CD4-positive, alpha-beta T cell treated with Interferon alpha-2 for 1 hour (primary cell): ENCODE results near the gene NLN.
"Not testable (repeated sequence)": the region's sequence is repeated elsewhere in the genome, so short reads cannot be mapped to it uniquely, and the experiment has no call there.

Source experiments
- DNase-seq, 2 donors: peaks; one replicate each; pipeline ENCODE4 v3.0.0-alpha.2; 2020 to 2022

Gene NLN

GRCh38 chr5:65721720-65722574, at the start of gene NLN, which contains the start of gene SGTB:
TSS of gene NLN (plus strand) at chr5:65722205. CDS start at chr5:65722374, 169 bp downstream.
TSS of gene SGTB (minus strand) at chr5:65722109. CDS start at chr5:65720807, 1,302 bp downstream.
- DNase-seq = peak; percentile 78 to 89

DNA sequence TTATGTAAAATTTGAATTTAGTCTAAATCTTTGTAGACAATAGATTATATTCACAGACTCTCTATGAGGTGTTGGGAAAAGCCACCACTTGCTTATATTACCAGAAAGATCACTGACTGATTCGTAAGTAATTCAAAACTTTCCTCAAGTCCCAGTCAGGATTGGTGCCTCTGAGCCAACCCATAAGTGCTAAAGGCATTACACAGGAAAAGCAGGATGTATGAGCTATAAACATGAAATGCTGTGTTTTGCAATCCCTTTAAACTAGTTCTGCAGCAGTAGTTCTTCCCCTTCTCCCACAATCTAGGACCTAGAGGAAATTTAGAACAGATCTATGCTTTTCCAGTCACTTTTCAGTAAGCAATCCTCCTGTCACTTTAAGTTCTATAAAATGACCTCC, 49.2 kb upstream of the NLN start:
- DNase-seq = no peak

GRCh38 chr5:65674749-65675148, 47.3 kb upstream of the NLN start:
- DNase-seq = no peak

GRCh38 chr5:65676056-65676455, 45.9 kb upstream of the NLN start:
- not testable (repeated sequence) for DNase-seq

- DNase-seq = no peak
Observed at GRCh38 chr5:65682148-65682547, 39.9 kb upstream of the NLN start.

- DNase-seq = no peak
Observed at GRCh38 chr5:65693121-65693520, 28.9 kb upstream of the NLN start.

DNA sequence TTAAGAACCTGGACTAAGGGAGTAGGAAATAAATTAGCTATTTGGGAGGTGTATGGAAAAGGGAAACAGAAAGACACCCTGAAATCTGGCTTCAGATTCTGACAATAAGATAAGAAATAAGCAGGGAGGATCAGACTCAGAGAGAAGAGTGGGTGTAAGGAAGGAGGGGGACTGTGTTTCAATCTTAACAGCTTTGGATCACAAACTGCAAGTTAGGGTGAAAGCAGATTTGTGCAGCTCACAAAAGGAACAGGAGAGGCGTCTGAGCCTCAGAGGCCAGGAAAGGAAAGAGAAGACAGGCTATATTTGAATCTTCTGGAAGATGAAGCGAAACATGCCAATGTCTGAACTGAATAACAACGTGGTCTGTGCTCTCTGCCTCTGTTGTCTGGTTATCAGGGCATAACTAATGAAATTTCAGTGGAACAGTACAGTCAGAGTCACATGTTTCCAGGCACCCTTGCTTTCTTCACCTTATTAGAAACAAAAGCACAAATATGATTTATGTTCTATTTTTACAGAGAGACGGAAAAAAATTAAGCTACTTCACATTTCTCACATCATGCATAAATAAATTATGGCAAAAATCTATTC, 26.7 kb upstream of the NLN start:
- DNase-seq = no peak

DNA sequence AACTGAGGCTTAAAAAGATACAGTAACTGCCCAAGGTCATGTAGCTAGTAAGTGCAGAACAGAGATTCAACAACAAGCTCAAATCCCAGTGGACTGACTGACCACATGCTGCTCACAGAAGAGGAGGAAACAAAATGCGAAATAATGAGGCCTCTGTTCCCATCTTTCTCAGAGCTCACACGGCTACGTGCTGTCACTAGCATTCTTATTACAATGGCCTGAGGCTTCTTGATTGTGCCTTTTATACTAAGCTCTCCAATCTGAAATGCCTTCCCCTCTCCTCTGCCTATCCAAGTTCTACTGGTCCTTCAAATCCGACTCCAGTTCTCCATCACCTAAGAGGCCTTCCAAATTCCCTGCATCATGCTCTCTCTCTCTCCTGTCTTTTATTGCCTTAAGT, 26.1 kb upstream of the NLN start:
- DNase-seq = no peak

DNA sequence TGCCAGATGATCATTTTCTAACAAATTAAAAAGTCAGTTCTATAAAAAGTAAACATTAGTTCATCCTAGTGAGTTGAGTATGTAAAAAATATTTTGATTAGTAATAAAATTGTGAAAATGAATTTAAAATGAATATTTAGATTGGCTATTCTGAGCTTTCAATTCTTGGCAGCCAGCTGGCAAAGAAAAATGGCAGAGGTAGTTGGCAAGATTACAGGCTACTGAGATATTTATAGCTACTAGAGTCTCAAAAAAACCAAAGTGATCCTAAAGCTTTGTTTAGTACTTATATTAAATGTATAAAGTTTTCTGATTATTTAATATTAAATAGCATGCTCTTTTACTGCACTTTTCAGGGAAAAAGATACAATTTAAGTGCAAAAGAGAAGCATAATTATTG, 25.1 kb upstream of the NLN start:
- no peak for DNase-seq

- no peak for DNase-seq
Observed at GRCh38 chr5:65699338-65699737, 22.7 kb upstream of the NLN start.

DNA sequence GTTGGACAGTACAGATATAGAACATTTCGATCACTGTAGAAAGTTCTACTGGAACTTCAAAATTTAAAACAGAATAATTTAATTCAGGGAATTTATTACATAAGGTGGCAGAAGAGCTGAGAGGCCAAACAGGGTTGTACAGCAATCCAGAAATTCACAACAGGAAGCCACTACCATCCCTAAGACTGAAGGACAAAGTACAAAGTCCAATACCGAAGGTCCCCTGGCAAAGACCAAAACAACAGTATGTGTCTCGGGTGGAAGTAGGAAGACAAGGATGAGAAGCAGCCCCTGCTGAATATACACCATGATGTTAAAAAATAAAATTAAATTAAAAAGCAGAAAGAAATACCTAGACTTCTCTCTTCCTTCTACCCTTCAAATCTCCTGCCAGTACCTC, 20.0 kb upstream of the NLN start:
- no peak for DNase-seq

- no peak for DNase-seq
Observed at GRCh38 chr5:65704621-65705239, 17.3 kb upstream of the NLN start.

- no peak for DNase-seq
Observed at GRCh38 chr5:65707663-65708062, 14.3 kb upstream of the NLN start.

- no peak for DNase-seq
Observed at GRCh38 chr5:65708145-65708544, 13.9 kb upstream of the NLN start.

DNA sequence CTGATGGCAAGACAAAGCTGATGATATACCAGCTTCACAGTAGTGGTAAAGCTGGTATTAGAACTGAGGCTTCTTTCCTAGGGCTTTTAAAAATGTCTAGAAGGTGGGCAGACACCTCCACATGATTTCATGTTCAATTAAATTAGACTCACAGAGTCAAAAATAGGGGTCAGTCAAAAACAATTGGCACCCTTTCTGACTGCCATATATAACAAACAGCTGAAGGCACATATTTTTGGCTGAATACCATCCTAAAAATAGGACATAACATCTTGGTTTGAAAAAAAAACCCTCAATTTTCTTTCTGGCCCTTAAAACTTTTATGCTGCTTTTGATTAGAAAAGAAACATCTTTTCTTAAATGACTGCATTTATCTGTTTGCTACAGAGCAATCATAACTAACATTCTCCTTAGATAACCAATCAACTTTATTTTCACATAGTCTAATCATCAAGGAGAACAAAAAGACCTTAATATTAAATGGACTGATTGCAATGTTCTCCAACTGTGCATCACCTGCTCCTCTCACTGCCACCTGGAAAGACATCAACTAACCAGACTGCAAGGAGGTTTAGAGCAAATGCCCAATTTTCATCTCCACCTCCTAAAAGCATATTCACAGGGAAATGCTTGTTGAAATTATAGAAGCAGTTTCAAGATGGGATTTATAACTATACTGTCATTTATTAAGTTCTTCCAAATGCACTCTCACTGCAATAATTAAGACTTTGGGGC, 3.3 kb upstream of the NLN start:
- DNase-seq = no peak

DNA sequence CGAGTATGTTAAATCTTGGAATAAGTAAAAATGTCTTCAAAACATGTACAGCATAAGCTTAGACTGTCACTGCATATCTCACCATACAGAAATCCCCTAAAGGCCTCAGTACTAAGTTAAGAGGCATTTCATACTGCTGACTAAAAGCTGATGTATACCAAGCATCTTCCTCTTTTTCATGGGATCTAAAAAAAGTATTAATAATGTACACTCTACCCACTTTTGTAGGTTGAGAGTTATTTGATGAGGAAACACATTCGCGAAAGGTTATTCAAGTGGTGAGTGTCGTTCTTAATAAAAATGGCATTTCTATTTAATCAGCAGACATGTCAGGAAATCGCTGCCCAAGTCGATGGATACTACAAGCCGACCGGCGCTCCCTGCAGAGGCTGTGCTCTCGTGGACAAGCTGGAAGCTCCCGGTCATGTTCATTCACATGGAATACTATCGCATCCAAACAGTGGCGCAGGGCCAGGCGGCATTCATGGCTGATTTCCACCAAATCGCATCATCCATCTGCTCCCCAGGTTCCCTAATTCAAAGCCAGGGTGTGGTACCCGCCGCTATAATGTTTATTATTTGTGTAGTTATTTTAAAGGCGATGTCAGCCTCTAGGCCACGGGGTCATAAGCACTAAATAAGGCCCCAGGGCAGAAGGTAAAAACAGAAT, 820 bp upstream of the NLN start:
- peak in 1 of 2 donors; percentile 48 for DNase-seq

GRCh38 chr5:65722575-65723403, 784 bp downstream of the NLN start:
- no peak for DNase-seq

- no peak for DNase-seq
Observed at GRCh38 chr5:65727491-65728156, 5.6 kb downstream of the NLN start.

DNA sequence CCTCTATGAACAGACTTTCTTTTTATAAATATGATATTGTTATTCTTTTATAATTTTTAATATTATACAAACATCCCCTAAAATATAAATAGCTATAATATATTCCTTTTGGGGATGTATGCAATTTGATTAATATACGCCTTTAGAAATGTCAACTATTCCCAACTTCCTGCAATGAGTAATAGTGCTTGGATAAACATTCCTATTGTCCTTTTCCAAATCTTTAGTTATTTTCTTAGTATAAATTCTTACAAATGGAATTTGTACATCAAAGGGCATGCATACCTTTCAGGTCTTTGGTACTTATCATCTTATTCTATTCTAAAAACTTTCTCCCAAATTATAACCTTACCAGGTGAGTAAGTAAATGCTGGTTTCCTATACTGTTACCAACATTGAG, 6.2 kb downstream of the NLN start:
- DNase-seq = no peak

DNA sequence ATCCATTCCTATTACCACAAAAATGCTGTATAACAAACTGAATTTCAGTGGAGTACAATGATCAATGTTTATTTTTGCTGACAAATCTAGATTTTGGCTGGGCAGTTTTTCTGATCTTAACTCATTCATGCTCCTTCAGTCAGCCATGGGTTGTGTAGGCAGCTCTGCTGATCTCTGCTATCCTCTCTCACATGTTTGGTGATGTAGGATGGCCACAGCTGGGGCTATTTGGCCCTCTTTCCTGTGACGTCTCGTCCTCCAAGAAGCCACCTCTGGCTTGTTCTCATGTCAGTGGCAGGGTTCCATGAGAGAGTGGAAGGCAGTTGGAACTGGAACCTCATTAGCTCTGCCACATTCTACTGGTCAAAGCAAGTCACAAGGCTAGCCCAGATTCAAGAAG, 8.9 kb downstream of the NLN start:
- DNase-seq = no peak

DNA sequence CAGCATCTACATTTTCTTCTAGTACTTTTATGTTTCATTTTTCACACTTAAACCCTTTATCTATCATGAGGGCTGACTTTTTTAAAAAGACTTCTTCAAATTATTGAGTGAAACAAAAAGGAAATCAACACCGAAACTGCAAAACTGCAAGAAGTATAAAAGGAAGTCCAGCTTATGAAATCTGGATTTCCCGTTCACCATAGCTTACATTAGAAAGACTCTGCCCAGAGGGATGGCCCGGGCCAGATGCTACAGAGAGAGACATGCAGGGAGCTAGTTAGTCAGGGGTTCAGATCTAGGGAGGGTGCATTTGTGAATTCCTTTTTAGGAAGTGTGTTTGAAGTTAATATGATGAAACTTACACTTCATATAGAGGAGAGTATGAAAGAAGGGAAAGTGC, 10.0 kb downstream of the NLN start:
- DNase-seq = peak in 1 of 2 donors; percentile 18
